Neural crest cell (in vitro differentiated cells): ENCODE data around the gene ARHGAP33. TPM values are rescaled to one million over a fixed set of nuclear protein-coding genes. Genes with fewer than 3 reads are reported as not detected.

Experiments
- DNase-seq: peaks from one replicate; pipeline ENCODE4 v3.0.0; 2021; ENCODE audit warnings: low read depth, mixed read lengths, low spot score
- H3K27ac Mint-ChIP-seq: one replicate; pipeline ENCODE4 v1.8.0; 2021; ENCODE audit warnings: mild to moderate bottlenecking, mixed read lengths; ENCODE audit not compliant: unreplicated experiment
- H3K27me3 Mint-ChIP-seq: 2 replicates; pipeline ENCODE4 v1.8.0; 2021; ENCODE audit warnings: low read depth, mild to moderate bottlenecking, mixed read lengths
- H3K36me3 Mint-ChIP-seq: 2 replicates; pipeline ENCODE4 v1.8.0; 2021; ENCODE audit warnings: low read depth, mild to moderate bottlenecking, mixed read lengths
- H3K4me1 Mint-ChIP-seq: 2 replicates; pipeline ENCODE4 v1.8.0; 2021; ENCODE audit warnings: mixed read lengths
- H3K4me3 Mint-ChIP-seq: one replicate; pipeline ENCODE4 v1.8.0; 2021; ENCODE audit warnings: mild to moderate bottlenecking, mixed read lengths
- H3K9me3 Mint-ChIP-seq: 2 replicates; pipeline ENCODE4 v1.8.0; 2021; ENCODE audit warnings: mixed read lengths
- CTCF ChIP-seq: fragments of 200-600 bp; sonication (generic); conservative IDR thresholded peaks from 2 replicates; pipeline ENCODE4 v1.5.0; 2021; ENCODE audit warnings: antibody characterized with exemption, mild to moderate bottlenecking
- total RNA-seq: library from RNA; stranded (reverse); gene quantifications from 2 replicates; pipeline ENCODE4 v1.2.1, GENCODE V29; 2021

The ARHGAP33 gene
- total RNA-seq, 1 donor from 2014 or later = 110 TPM

DNA sequence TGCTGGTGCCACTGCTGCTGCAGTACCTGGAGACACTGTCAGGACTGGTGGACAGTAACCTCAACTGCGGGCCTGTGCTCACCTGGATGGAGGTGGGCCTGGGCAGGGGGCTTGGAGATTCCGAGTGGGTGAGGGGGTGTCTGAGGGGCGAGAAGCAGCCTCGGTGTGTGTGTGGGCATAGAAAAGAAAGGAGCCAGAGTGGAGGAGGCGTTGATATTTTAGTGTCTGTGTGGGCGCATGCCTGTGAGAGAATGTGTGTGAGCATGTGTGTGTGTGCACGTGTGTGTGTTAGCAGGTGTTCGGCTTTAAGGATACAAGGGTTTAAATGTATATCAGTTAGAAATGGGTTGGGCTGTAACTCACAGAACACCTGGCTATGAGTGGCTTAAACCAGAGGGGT lies 3.7 kb downstream of the ARHGAP33 start:
- Mint-ChIP-seq H3K9me3 (no peaks in the 10 kb centered on the region), H3K27me3 (peaks cover 9% of the 10 kb centered on the region), H3K36me3 (peaks cover 3% of the 10 kb centered on the region), H3K27ac (no peak overlapping the region), H3K4me3 (no peak overlapping the region), H3K4me1 (peaks cover 41% of the 10 kb centered on the region)
- DNase-seq = no peak
- no peak for TF ChIP-seq CTCF

- DNase-seq = no peak
- Mint-ChIP-seq H3K27ac (no peak overlapping the region), H3K9me3 (no peaks in the 10 kb centered on the region), H3K4me3 (no peak overlapping the region), H3K27me3 (peaks cover 2% of the 10 kb centered on the region), H3K4me1 (peaks cover 31% of the 10 kb centered on the region), H3K36me3 (peaks cover 3% of the 10 kb centered on the region)
- no peak for TF ChIP-seq CTCF
Observed at GRCh38 chr19:35780058-35780457, 4.7 kb downstream of the ARHGAP33 start.

DNA sequence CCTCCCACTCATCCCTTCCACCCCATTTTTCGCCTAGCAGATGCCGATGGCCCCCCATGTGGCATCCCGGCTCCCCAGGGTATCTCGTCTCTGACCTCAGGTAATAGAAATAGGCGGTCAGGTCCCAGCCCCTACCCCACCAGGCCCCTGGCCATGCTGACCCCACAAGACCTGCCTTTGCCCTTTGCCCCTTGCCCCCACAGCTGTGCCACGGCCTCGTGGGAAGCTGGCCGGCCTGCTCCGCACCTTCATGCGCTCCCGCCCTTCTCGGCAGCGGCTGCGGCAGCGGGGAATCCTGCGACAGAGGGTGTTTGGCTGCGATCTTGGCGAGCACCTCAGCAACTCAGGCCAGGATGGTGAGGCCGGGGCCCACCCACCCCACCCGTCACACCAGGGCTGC lies 5.4 kb downstream of the ARHGAP33 start:
- H3K4me1 Mint-ChIP-seq = peaks cover 28% of the 10 kb centered on the region

GRCh38 chr19:35781650-35782049 lies 6.3 kb downstream of the ARHGAP33 start:
- Mint-ChIP-seq H3K27ac (no peak overlapping the region), H3K9me3 (no peaks in the 10 kb centered on the region), H3K36me3 (peaks cover 3% of the 10 kb centered on the region), H3K27me3 (no peaks in the 10 kb centered on the region), H3K4me3 (no peak overlapping the region), H3K4me1 (peaks cover 21% of the 10 kb centered on the region)
- TF ChIP-seq CTCF = no peak
- DNase-seq = no peak

More for the DNA sequence above, 5.4 kb downstream of the ARHGAP33 start:
- H3K27ac Mint-ChIP-seq = no peak overlapping the region
- H3K36me3 Mint-ChIP-seq = peaks cover 3% of the 10 kb centered on the region
- no peaks in the 10 kb centered on the region for H3K27me3 Mint-ChIP-seq
- no peak overlapping the region for H3K4me3 Mint-ChIP-seq
- H3K9me3 Mint-ChIP-seq = no peaks in the 10 kb centered on the region
- no peak for TF ChIP-seq CTCF
- no peak for DNase-seq

- Mint-ChIP-seq H3K4me1 (peaks cover 12% of the 10 kb centered on the region), H3K9me3 (no peaks in the 10 kb centered on the region), H3K27me3 (no peaks in the 10 kb centered on the region), H3K4me3 (no peak overlapping the region), H3K36me3 (peaks cover 3% of the 10 kb centered on the region), H3K27ac (no peak overlapping the region)
- no peak for TF ChIP-seq CTCF
- DNase-seq = no peak
Observed at GRCh38 chr19:35782589-35782988, 7.2 kb downstream of the ARHGAP33 start.
